ENCODE data around the gene CMTM2.

GRCh38 chr16:66554495-66554894 lies 24.8 kb upstream of the CMTM2 start:
- TF ChIP-seq CTCF (IDR thresholded peaks at IDR 0.05) (no peak), EP300 (IDR thresholded peaks at IDR 0.05) (no peak), POLR2A (IDR thresholded peaks at IDR 0.05) (no peak), POLR2AphosphoS5 (IDR thresholded peaks at IDR 0.05) (no peak)

All from suprapubic skin (tissue), 4 donors.